ENCODE data around the gene LRRN3. TPM values are rescaled to one million over a fixed set of nuclear protein-coding genes. Genes with fewer than 3 reads are reported as not detected.

LRRN3 gene
- total and polyA plus RNA-seq, 2 experiments from 2014 or later, result 0.40 TPM; not detected in 1

GRCh38 chr7:111075498-111075897 is 15.4 kb upstream of the LRRN3 start (continued):
- TF ChIP-seq, protein P1, sequence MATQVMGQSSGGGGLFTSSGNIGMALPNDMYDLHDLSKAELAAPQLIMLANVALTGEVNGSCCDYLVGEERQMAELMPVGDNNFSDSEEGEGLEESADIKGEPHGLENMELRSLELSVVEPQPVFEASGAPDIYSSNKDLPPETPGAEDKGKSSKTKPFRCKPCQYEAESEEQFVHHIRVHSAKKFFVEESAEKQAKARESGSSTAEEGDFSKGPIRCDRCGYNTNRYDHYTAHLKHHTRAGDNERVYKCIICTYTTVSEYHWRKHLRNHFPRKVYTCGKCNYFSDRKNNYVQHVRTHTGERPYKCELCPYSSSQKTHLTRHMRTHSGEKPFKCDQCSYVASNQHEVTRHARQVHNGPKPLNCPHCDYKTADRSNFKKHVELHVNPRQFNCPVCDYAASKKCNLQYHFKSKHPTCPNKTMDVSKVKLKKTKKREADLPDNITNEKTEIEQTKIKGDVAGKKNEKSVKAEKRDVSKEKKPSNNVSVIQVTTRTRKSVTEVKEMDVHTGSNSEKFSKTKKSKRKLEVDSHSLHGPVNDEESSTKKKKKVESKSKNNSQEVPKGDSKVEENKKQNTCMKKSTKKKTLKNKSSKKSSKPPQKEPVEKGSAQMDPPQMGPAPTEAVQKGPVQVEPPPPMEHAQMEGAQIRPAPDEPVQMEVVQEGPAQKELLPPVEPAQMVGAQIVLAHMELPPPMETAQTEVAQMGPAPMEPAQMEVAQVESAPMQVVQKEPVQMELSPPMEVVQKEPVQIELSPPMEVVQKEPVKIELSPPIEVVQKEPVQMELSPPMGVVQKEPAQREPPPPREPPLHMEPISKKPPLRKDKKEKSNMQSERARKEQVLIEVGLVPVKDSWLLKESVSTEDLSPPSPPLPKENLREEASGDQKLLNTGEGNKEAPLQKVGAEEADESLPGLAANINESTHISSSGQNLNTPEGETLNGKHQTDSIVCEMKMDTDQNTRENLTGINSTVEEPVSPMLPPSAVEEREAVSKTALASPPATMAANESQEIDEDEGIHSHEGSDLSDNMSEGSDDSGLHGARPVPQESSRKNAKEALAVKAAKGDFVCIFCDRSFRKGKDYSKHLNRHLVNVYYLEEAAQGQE (IDR thresholded peaks at IDR 0.05; ENCODE audit: unreplicated experiment), result no peak

GRCh38 chr7:111076205-111076604 is 14.7 kb upstream of the LRRN3 start:
- no peak for DNase-seq (ENCODE audit: low spot score)
- H3K9me2 ChIP-seq (ENCODE audit: insufficient read depth), result no peaks in the 10 kb centered on the region
- no peak overlapping the region for H3K4me3 Mint-ChIP-seq
- H3K36me3 ChIP-seq (ENCODE audit: insufficient read depth), result no peaks in the 10 kb centered on the region
- H3K4me3 ChIP-seq, result no peak overlapping the region
- no peak overlapping the region for H3K27ac Mint-ChIP-seq
- no peaks in the 10 kb centered on the region for H4K20me1 ChIP-seq (replicated peaks; ENCODE audit: insufficient read depth)
- H3F3A ChIP-seq (replicated peaks; ENCODE audit: low read depth), result no peaks in the 10 kb centered on the region
- H3K27ac ChIP-seq (ENCODE audit: low read depth), result no peak overlapping the region
- no peaks in the 10 kb centered on the region for H3K27me3 Mint-ChIP-seq (ENCODE audit: insufficient read depth, low read depth, poor library complexity)
- no peak for ATAC-seq
- no peak overlapping the region for H3K4me2 ChIP-seq
- no peaks in the 10 kb centered on the region for H3K9me3 Mint-ChIP-seq
- no peaks in the 10 kb centered on the region for H3K79me2 ChIP-seq (replicated peaks; ENCODE audit: insufficient read depth)
- peaks cover 32% of the 10 kb centered on the region for H3K4me1 Mint-ChIP-seq
- H3K27me3 ChIP-seq (ENCODE audit: insufficient read depth), result no peaks in the 10 kb centered on the region
- peaks cover 30% of the 10 kb centered on the region for H3K4me1 ChIP-seq (ENCODE audit: insufficient read depth)
- H3K36me3 Mint-ChIP-seq (ENCODE audit: low read depth), result no peaks in the 10 kb centered on the region; the same call in 2 of the 3 replicates
- H2AFZ ChIP-seq, result no peak overlapping the region
- TF ChIP-seq ZNF331 (CRISPR knock-in tag; IDR thresholded peaks at IDR 0.05; ENCODE audit: low read depth) (no peak), ZNF114 (CRISPR knock-in tag; IDR thresholded peaks at IDR 0.05) (no peak), ZNF462 (CRISPR knock-in tag; IDR thresholded peaks at IDR 0.05) (no peak), ETS1 (IDR thresholded peaks at IDR 0.05) (no peak), CREB1 (CRISPR knock-in tag; IDR thresholded peaks at IDR 0.05; ENCODE audit: low read depth) (no peak), POLR2AphosphoS5 (IDR thresholded peaks at IDR 0.05; ENCODE audit: low read depth) (no peak), EZH2 (IDR thresholded peaks at IDR 0.05; ENCODE audit: low read depth, unreplicated experiment) (no peak), EZH2phosphoT487 (IDR thresholded peaks at IDR 0.05; ENCODE audit: unreplicated experiment) (no peak), STAT1 (IDR thresholded peaks at IDR 0.05; ENCODE audit: unreplicated experiment) (no peak)
- TF ChIP-seq, protein P1 (IDR thresholded peaks at IDR 0.05; ENCODE audit: unreplicated experiment), result no peak

Measured in GM23338 (cell line).